ENCODE data around the gene EDN2. TPM values are rescaled to one million over a fixed set of nuclear protein-coding genes. Genes with fewer than 3 reads are reported as not detected.

EDN2 gene
- total and polyA plus RNA-seq, 11 donors = 0.23 to 3.5 (median 1.9) TPM; not detected in 4

- peaks cover 5 to 43% (median 20%) of the 10 kb centered on the region in 12 donors for H3K4me1 ChIP-seq
- TF ChIP-seq POLR2A (IDR thresholded peaks at IDR 0.05) = no peak
- TF ChIP-seq, protein P1, sequence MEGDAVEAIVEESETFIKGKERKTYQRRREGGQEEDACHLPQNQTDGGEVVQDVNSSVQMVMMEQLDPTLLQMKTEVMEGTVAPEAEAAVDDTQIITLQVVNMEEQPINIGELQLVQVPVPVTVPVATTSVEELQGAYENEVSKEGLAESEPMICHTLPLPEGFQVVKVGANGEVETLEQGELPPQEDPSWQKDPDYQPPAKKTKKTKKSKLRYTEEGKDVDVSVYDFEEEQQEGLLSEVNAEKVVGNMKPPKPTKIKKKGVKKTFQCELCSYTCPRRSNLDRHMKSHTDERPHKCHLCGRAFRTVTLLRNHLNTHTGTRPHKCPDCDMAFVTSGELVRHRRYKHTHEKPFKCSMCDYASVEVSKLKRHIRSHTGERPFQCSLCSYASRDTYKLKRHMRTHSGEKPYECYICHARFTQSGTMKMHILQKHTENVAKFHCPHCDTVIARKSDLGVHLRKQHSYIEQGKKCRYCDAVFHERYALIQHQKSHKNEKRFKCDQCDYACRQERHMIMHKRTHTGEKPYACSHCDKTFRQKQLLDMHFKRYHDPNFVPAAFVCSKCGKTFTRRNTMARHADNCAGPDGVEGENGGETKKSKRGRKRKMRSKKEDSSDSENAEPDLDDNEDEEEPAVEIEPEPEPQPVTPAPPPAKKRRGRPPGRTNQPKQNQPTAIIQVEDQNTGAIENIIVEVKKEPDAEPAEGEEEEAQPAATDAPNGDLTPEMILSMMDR (IDR thresholded peaks at IDR 0.05) = no peak
- H3K36me3 ChIP-seq = no peaks in the 10 kb centered on the region
- H3K9me3 ChIP-seq = no peaks in the 10 kb centered on the region
- H3K27me3 ChIP-seq = peaks cover 0 to 11% (median 0%) of the 10 kb centered on the region in 9 donors
- intact Hi-C loops (cut with DNase I) = loop anchor here in 7 of 10 donors (5.0 kb wide), 3 partner anchors 63 to 167 kb away; no protein-coding TSS in a partner anchor
- H3K4me3 ChIP-seq = no peak overlapping the region
- H3K27ac ChIP-seq = no peak overlapping the region
- DNase-seq (peak in 1 of 5 donors; percentile 11), ATAC-seq (no peak)
- WGBS, 4 donors = 63 to 78% (median 71%) methylated on average over 5 of the region's 5 CpGs
Measured at GRCh38 chr1:41434306-41434705, 50.2 kb downstream of the EDN2 start.

GRCh38 chr1:41433501-41433900 is 51.0 kb downstream of the EDN2 start:
- TF ChIP-seq, protein P1 (IDR thresholded peaks at IDR 0.05) = no peak
- no peak for TF ChIP-seq POLR2A (IDR thresholded peaks at IDR 0.05)
- ATAC-seq (no peak), DNase-seq (peak in 1 of 5 donors; percentile 20)
- WGBS, 4 donors = 83 to 90% (median 88%) methylated on average over 4 of the region's 4 CpGs
- Histone ChIP-seq H3K36me3 (no peaks in the 10 kb centered on the region), H3K4me1 (peaks cover 5 to 41% (median 22%) of the 10 kb centered on the region in 12 donors), H3K9me3 (no peaks in the 10 kb centered on the region), H3K27me3 (peaks cover 0 to 11% (median 0%) of the 10 kb centered on the region in 9 donors), H3K27ac (peak overlapping the region in 6 of 12 donors; percentile 77 to 90 (median 79)), H3K4me3 (no peak overlapping the region)
- intact Hi-C loops (cut with DNase I) = loop anchor here in 7 of 10 donors (2.0 to 5.0 kb wide), 4 partner anchors 64 to 166 kb away; no protein-coding TSS in a partner anchor

DNA sequence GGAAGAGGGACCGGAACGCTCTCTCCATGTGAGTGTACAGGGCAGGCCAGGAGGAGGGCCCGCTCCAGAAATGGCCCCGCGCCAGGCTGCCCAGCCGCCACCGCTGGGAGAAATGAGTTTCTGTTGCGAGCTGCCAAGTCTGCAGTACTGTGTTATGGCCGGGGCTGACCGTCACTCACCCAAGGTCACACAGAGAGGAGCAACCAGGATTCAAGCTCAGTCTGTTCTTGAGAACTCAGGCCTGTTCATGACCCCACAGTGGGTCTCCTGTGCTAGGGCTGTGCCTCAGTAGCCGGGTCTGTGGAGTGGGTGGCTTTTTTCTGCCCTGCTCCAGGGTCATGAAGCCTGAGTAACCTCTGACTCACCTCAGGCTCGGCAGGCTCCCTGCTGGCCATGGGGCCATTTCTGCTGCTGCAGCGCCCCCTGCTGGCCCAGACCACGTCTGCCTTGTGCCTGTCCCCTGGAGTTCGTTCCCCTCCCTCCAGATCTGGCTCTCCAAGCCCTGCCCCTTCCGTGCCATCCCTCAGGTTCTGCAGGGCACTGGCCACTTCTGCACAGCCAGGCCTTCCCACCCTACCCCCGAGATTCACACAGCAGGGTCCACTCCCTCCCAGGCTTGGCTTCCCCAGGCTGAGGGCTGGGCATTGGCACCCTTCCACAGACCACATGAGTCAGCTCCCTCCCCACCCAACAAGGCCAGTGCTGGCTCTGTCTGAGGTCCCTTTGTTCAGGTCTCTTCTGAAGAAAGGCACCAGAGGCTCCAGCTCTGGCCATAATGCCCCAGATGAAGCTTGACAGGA is 51.8 kb downstream of the EDN2 start:
- intact Hi-C loops (cut with DNase I) = loop anchor here in 8 of 10 donors (1.0 to 5.0 kb wide), 5 partner anchors 65 to 165 kb away; no protein-coding TSS in a partner anchor
- 13 to 26% (median 15%) methylated on average over 7 to 17 of the region's 17 CpGs for WGBS, 4 donors
- ATAC-seq (peak; percentile 85 to 92 (median 90)), DNase-seq (peak; percentile 83 to 93 (median 92))
- Histone ChIP-seq H3K36me3 (no peaks in the 10 kb centered on the region), H3K4me3 (peak overlapping the region in 1 of 12 donors; percentile 12), H3K27me3 (peaks cover 0 to 11% (median 0%) of the 10 kb centered on the region in 9 donors), H3K9me3 (no peaks in the 10 kb centered on the region), H3K27ac (peak overlapping the region; percentile 29 to 90 (median 79)), H3K4me1 (peaks cover 5 to 41% (median 22%) of the 10 kb centered on the region in 12 donors)
- TF ChIP-seq, protein P1 (IDR thresholded peaks at IDR 0.05) = peak; percentile 81 to 97 (median 90)
- no peak for TF ChIP-seq POLR2A (IDR thresholded peaks at IDR 0.05)
